PC-9 (cell line): ENCODE results near the gene AP4S1. TPM values are rescaled to one million over a fixed set of nuclear protein-coding genes. Genes with fewer than 3 reads are reported as not detected.

Source experiments
- BruUV-seq: library from RNA; stranded (reverse); fragments of 400-500 nt; replicated peaks from 2 replicates; lab custom pipeline; 2021; lab: Mats Ljungman, UMichigan
- CTCF ChIA-PET: fragments of 300-600 bp; sonication (Branson Sonifier 250); formaldehyde crosslinking; loops from one replicate; lab custom pipeline; 2022; ENCODE audit warnings: antibody characterized with exemption; lab: Charles Lee
- POLR2A ChIA-PET: fragments of 300-600 bp; sonication (Branson Sonifier 250); formaldehyde crosslinking; loops from one replicate; lab custom pipeline; 2022; ENCODE audit warnings: antibody characterized with exemption; ENCODE audit not compliant: unreplicated experiment; lab: Charles Lee
- DNase-seq, 2 experiments: peaks; one replicate each; pipeline versions ENCODE4 v3.0.0 to v3.0.0-alpha.2; 2015 to 2022; ENCODE audit warnings: mixed read lengths in 1 of 2
- H2AFZ ChIP-seq: fragments of 200-600 bp; sonication (generic); 2 replicates; pipeline ENCODE4 v1.8.1; 2017; ENCODE audit warnings: antibody characterized with exemption
- H3F3A ChIP-seq: fragments of 200-600 bp; sonication (generic); 2 replicates; pipeline ENCODE4 v1.8.1; 2017; ENCODE audit warnings: antibody characterized with exemption, mild to moderate bottlenecking, low read depth; ENCODE audit not compliant: insufficient read depth
- H3K27ac ChIP-seq: fragments of 200-600 bp; sonication (generic); 2 replicates; pipeline ENCODE4 v1.6.1; 2016; ENCODE audit warnings: mixed run types
- H3K27me3 ChIP-seq: fragments of 200-600 bp; sonication (generic); 2 replicates; pipeline ENCODE4 v1.6.1; 2016; ENCODE audit warnings: low read depth, mixed run types; ENCODE audit not compliant: insufficient read depth
- H3K36me3 ChIP-seq: fragments of 200-600 bp; sonication (generic); 2 replicates; pipeline ENCODE4 v1.6.1; 2016; ENCODE audit warnings: low read depth, mixed run types
- H3K4me1 ChIP-seq: fragments of 200-600 bp; sonication (generic); replicated peaks from 2 replicates; pipeline ENCODE4 v1.6.1; 2016; ENCODE audit warnings: mixed run types; ENCODE audit not compliant: insufficient read depth
- H3K4me2 ChIP-seq: fragments of 200-600 bp; sonication (generic); 2 replicates; pipeline ENCODE4 v1.6.1; 2017; ENCODE audit warnings: mixed run types
- H3K4me3 ChIP-seq: fragments of 200-600 bp; sonication (generic); 2 replicates; pipeline ENCODE4 v1.6.1; 2016; ENCODE audit warnings: mixed run types
- H3K79me2 ChIP-seq: fragments of 200-600 bp; sonication (generic); 2 replicates; pipeline ENCODE4 v1.6.1; 2017; ENCODE audit warnings: low read depth, mixed run types
- H3K9me2 ChIP-seq: fragments of 200-600 bp; sonication (generic); 2 replicates; pipeline ENCODE4 v1.8.1; 2017; ENCODE audit warnings: mild to moderate bottlenecking; ENCODE audit not compliant: insufficient read depth
- H3K9me3 ChIP-seq: fragments of 200-600 bp; sonication (generic); 2 replicates; pipeline ENCODE4 v1.8.1; 2016; ENCODE audit warnings: low read depth; ENCODE audit not compliant: insufficient read depth
- H4K20me1 ChIP-seq: fragments of 200-600 bp; sonication (generic); 2 replicates; pipeline ENCODE4 v1.8.1; 2017; ENCODE audit not compliant: insufficient read depth
- CTCF ChIP-seq: fragments of 200-600 bp; sonication (generic); conservative IDR thresholded peaks from 2 replicates; pipeline ENCODE4 v1.6.1; 2017; ENCODE audit warnings: mixed run types, antibody characterized with exemption, mild to moderate bottlenecking, moderate library complexity
- EZH2 ChIP-seq: fragments of 200-600 bp; sonication (generic); IDR thresholded peaks from 2 replicates; pipeline ENCODE4 v1.8.0; 2017; ENCODE audit warnings: antibody characterized with exemption, low read depth
- intact Hi-C: fragments of 100-400 bp; cut with micrococcal nuclease; formaldehyde crosslinking; loops from one replicate; pipeline ENCODE4 v1.10.0; 2022; ENCODE audit not compliant: unreplicated experiment
- total RNA-seq: library from RNA; stranded (reverse); gene quantifications from 2 replicates; pipeline ENCODE4 v1.2.3, GENCODE V29; 2021

AP4S1 gene
- total RNA-seq, 1 experiment from 2014 or later: 2.8 TPM

- intact Hi-C loops: no loop called here
- H3K9me2 ChIP-seq: no peaks in the 10 kb centered on the region
- H2AFZ ChIP-seq: no peak overlapping the region
- TF ChIP-seq CTCF (no peak), EZH2 (no peak)
- no peaks in the 10 kb centered on the region for H4K20me1 ChIP-seq
- H3F3A ChIP-seq: no peaks in the 10 kb centered on the region
- POLR2A ChIA-PET: interaction anchor here (0.6 kb wide), 1 partner anchor 45 kb away, joined by 15 read pairs; no protein-coding TSS in a partner anchor
- H3K9me3 ChIP-seq: no peaks in the 10 kb centered on the region
- no peaks in the 10 kb centered on the region for H3K79me2 ChIP-seq
- no peak overlapping the region for H3K4me3 ChIP-seq
- H3K4me2 ChIP-seq: no peak overlapping the region
- CTCF ChIA-PET: no interaction called here
- BruUV-seq: no TSS peak
- peak; percentile 48 to 51 for DNase-seq
- H3K36me3 ChIP-seq: no peaks in the 10 kb centered on the region
- H3K27ac ChIP-seq: no peak overlapping the region
- no peaks in the 10 kb centered on the region for H3K4me1 ChIP-seq
- no peaks in the 10 kb centered on the region for H3K27me3 ChIP-seq
These were observed 45.0 kb downstream of the AP4S1 start for GRCh38 chr14:31070431-31070830.

- ChIA-PET POLR2A (no interaction called here), CTCF (no interaction called here)
- Histone ChIP-seq H3K4me3 (no peak overlapping the region), H3K27ac (no peak overlapping the region), H3K4me1 (no peaks in the 10 kb centered on the region), H2AFZ (no peak overlapping the region), H3K4me2 (no peak overlapping the region), H3F3A (no peaks in the 10 kb centered on the region), H3K27me3 (no peaks in the 10 kb centered on the region), H3K36me3 (no peaks in the 10 kb centered on the region), H4K20me1 (no peaks in the 10 kb centered on the region), H3K79me2 (no peaks in the 10 kb centered on the region), H3K9me3 (no peaks in the 10 kb centered on the region), H3K9me2 (no peaks in the 10 kb centered on the region)
- BruUV-seq: no TSS peak
- intact Hi-C loops: no loop called here
- DNase-seq: no peak
- no peak for TF ChIP-seq EZH2
- TF ChIP-seq CTCF: no peak
These were observed 45.7 kb downstream of the AP4S1 start for GRCh38 chr14:31071151-31071550.

- H3K27ac ChIP-seq: no peak overlapping the region
- 0 out of 2 replicates have a peak, but pooled peaks cover 4% of the 10 kb centered on the region for H3K4me1 ChIP-seq
- ChIA-PET POLR2A (no interaction called here), CTCF (no interaction called here)
- no peaks in the 10 kb centered on the region for H3K36me3 ChIP-seq
- no peaks in the 10 kb centered on the region for H3K79me2 ChIP-seq
- H2AFZ ChIP-seq: no peak overlapping the region
- no TSS peak for BruUV-seq
- H3K4me2 ChIP-seq: no peak overlapping the region
- DNase-seq: no peak
- H4K20me1 ChIP-seq: no peaks in the 10 kb centered on the region
- no peaks in the 10 kb centered on the region for H3F3A ChIP-seq
- H3K4me3 ChIP-seq: no peak overlapping the region
- no peaks in the 10 kb centered on the region for H3K9me2 ChIP-seq
- intact Hi-C loops: no loop called here
- H3K9me3 ChIP-seq: no peaks in the 10 kb centered on the region
- TF ChIP-seq CTCF: no peak
- TF ChIP-seq EZH2: no peak
- H3K27me3 ChIP-seq: no peaks in the 10 kb centered on the region
These were observed 49.7 kb downstream of the AP4S1 start for GRCh38 chr14:31075144-31075543.
